Cardiac fibroblast (primary cell): ENCODE measurements around the gene LPP.

Experiments
- DNase-seq, 2 donors: peaks; one replicate each; pipeline versions ENCODE4 v3.0.0 to v3.0.0-alpha.2; 2010; ENCODE audit warnings: low read depth in 2 of 2
- H3K4me3 ChIP-seq, 2 donors: replicated peaks in 1 of 2; 1 replicate in 1 of 2; 2 replicates in 1 of 2; pipeline ENCODE4 v1.5.1; 2011; ENCODE audit warnings: low read depth in 2 of 2, low read length in 2 of 2, mild to moderate bottlenecking in 2 of 2, moderate library complexity in 1 of 2
- TF ChIP-seq, protein P1 (sequence below): IDR thresholded peaks from one replicate; pipeline ENCODE4 v1.5.1; 2011; ENCODE audit warnings: low read depth, mild to moderate bottlenecking, low read length, inconsistent platforms

LPP gene

GRCh38 chr3:188598894-188599293 is 444.9 kb downstream of the LPP start:
- H3K4me3 ChIP-seq: no peak overlapping the region
- TF ChIP-seq, protein P1, sequence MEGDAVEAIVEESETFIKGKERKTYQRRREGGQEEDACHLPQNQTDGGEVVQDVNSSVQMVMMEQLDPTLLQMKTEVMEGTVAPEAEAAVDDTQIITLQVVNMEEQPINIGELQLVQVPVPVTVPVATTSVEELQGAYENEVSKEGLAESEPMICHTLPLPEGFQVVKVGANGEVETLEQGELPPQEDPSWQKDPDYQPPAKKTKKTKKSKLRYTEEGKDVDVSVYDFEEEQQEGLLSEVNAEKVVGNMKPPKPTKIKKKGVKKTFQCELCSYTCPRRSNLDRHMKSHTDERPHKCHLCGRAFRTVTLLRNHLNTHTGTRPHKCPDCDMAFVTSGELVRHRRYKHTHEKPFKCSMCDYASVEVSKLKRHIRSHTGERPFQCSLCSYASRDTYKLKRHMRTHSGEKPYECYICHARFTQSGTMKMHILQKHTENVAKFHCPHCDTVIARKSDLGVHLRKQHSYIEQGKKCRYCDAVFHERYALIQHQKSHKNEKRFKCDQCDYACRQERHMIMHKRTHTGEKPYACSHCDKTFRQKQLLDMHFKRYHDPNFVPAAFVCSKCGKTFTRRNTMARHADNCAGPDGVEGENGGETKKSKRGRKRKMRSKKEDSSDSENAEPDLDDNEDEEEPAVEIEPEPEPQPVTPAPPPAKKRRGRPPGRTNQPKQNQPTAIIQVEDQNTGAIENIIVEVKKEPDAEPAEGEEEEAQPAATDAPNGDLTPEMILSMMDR: no peak
- DNase-seq: no peak

DNA sequence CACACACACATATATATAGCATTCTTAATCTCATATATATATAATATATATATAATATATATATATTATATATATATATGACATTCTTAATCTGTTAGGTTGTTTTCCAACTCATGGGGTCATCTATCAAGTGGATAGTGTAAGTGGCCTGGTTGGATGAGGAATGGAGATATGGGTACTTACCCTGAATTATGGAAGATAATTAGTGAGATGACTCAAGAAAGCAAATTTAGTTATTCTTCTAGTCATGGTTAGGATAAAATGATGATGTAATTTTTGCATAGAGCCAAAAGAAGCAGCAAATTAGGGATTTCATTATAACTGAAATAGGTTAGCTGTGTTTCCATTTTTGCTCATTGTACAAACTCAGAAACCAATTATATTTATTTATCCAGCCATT is 448.2 kb downstream of the LPP start:
- DNase-seq: no peak
- no peak overlapping the region for H3K4me3 ChIP-seq
- TF ChIP-seq, protein P1: no peak

DNA sequence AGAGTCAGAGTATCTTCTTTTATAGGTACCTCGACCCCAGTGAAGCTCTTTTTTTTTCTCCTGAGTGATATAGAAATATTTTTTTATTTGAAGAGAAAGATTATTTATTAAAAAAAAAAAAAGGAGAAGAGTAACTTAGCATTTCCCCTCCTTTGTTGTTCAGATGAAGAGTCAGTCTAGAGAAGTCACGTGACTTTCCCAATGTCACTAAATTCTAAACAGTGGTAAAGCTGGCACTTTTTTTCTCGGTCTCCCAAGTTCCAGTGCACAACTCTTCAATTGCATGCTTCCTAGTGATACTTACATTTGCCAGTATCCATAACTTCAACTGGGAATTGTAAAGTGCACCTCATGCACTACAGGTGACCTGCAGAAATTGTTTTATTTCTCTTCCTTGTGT is 448.7 kb downstream of the LPP start:
- TF ChIP-seq, protein P1: no peak
- no peak for DNase-seq
- H3K4me3 ChIP-seq: no peak overlapping the region

- no peak overlapping the region for H3K4me3 ChIP-seq
- TF ChIP-seq, protein P1: no peak
- DNase-seq: no peak
These were observed 450.7 kb downstream of the LPP start for GRCh38 chr3:188604651-188605050.

DNA sequence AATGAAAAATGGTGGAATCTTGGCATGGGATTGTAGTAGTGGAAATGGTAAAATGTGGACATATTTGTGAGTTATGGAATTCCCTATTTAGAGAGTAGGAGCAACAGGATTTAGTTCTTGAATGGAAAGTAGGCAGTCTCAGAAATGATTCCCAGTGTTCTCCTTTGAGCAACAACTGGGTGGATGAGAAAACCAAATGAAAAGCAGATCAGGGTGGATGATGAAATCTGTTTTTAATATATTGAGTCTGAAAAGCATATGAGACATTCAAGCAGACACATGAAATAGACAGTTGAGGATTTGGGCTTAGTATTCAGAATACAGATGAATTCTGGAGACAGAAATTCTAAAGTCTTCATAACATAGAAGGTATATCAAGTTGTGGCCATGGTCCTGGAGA is 451.3 kb downstream of the LPP start:
- DNase-seq: no peak
- TF ChIP-seq, protein P1: no peak

GRCh38 chr3:188605905-188606304 is 451.9 kb downstream of the LPP start:
- TF ChIP-seq, protein P1: no peak
- no peak for DNase-seq
- no peak overlapping the region for H3K4me3 ChIP-seq

More for the DNA sequence above, 451.3 kb downstream of the LPP start:
- no peak overlapping the region for H3K4me3 ChIP-seq

DNA sequence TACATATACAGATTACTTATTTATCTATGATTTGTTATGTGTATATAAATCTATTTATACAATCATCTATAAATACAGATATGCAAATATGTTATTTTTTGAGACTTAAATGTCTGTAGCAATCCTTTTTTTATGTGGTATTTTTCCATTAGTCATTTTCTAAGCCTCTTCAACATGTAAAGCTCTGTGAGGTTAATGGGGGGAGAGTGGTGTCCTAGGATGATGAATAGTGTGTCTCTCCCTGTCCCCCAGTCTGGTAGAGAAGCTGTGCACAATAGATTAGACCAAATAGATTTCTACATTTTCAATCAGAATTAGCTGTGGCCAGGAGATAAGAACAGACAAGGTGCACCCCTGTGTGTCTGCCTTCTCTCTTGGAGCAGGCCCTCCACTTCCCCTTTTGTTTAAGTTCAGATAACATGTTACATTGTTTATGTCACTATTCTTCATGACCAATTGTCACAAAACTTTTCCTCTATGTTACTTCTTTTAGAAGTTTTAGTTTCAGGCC is 453.9 kb downstream of the LPP start:
- H3K4me3 ChIP-seq: no peak overlapping the region
- TF ChIP-seq, protein P1: no peak
- peak in 1 of 2 donors; percentile 25 for DNase-seq
